HAP-1 (cell line): ENCODE results near the gene WDR64.

Source experiments
- DNase-seq, 2 experiments: peaks; one replicate each; pipeline ENCODE4 v3.0.0-alpha.2; 2016 to 2020; ENCODE audit warnings: low spot score in 2 of 2
- H3K27me3 ChIP-seq: fragments of 250-450 bp; sonication (Bioruptor Pico); 2 replicates; pipeline ENCODE4 v1.5.1; 2020; ENCODE audit warnings: low read depth, mild to moderate bottlenecking, moderate library complexity
- H3K36me3 ChIP-seq: fragments of 250-450 bp; sonication (Bioruptor Pico); replicated peaks from 2 replicates; pipeline ENCODE4 v1.5.1; 2020; ENCODE audit warnings: mild to moderate bottlenecking
- H3K4me1 ChIP-seq: fragments of 250-450 bp; sonication (Bioruptor Pico); 2 replicates; pipeline ENCODE4 v1.5.1; 2020; ENCODE audit warnings: mild to moderate bottlenecking
- H3K4me3 ChIP-seq: fragments of 250-450 bp; sonication (Bioruptor Pico); 2 replicates; pipeline ENCODE4 v1.5.1; 2020; ENCODE audit warnings: mild to moderate bottlenecking, moderate library complexity
- H3K9me3 ChIP-seq: fragments of 250-450 bp; sonication (Bioruptor Pico); 2 replicates; pipeline ENCODE4 v1.5.1; 2020; ENCODE audit warnings: mild to moderate bottlenecking, moderate library complexity
- in situ Hi-C: fragments of 300-500 bp; cut with MboI; formaldehyde crosslinking; loops from 3 replicates; pipeline ENCODE4 v1.14.3; 2020; ENCODE audit warnings: low sequenced_read_pairs, inconsistent platforms, mixed read lengths

The WDR64 gene

DNA sequence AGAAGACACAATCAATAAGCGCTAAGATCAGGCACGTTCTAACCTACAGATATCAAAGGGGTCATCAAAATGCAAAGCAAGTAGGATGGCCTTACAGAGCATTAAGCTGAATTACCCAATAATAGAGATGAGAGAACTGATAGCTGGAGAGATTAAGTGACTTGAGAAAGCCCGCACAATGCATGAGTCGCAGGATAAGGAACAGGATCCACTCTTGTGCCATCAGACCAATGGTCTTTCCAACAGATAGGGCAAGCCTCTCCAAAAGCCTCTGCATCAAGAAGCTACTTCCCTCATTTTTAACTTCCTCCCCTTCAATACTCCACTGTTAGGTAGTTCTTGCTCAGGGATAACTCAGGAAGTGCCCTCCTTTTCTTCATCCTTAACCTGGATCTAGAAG lies 14.5 kb upstream of the WDR64 start:
- peak in 1 of 2 experiments; percentile 9 for DNase-seq
- Histone ChIP-seq H3K36me3 (peaks cover 19% of the 10 kb centered on the region), H3K27me3 (no peaks in the 10 kb centered on the region), H3K9me3 (0 out of 2 replicates have a peak, but pooled peaks cover 2% of the 10 kb centered on the region), H3K4me3 (peak overlapping the region; percentile 64), H3K4me1 (peaks cover 9% of the 10 kb centered on the region)
- in situ Hi-C loops, result no loop called here

DNA sequence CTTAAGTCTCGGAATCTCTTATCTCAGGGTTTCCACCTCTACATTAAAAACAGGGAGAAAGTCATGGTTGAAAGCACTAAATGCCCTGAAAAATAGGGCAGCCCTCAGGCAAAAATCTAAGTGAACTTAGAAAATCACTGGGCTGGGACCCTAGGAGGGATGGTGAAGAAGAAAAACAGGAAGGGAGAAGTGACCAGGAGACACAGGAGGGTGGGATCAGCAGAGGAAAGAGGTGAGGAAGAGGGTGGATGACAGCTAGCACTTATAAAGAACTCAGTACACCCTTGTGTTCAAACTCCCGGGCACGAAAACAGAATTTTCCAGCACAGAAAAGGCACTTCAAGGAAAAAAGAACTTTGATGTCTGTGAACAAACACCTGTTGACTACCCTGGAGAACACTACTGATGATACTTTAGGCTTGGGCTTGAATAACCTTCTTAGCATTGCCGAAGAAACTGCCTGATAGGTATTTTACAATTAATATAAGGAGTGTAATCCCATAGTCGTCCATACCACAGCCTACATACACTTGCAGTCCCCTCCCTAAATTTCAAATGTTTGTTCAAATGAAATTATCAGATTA lies 13.9 kb upstream of the WDR64 start:
- 0 out of 2 replicates have a peak, but pooled peaks cover 2% of the 10 kb centered on the region for H3K9me3 ChIP-seq
- H3K36me3 ChIP-seq, result peaks cover 19% of the 10 kb centered on the region
- peak; percentile 16 to 22 for DNase-seq
- no peaks in the 10 kb centered on the region for H3K27me3 ChIP-seq
- in situ Hi-C loops, result no loop called here
- peak overlapping the region; percentile 64 for H3K4me3 ChIP-seq
- H3K4me1 ChIP-seq, result peaks cover 9% of the 10 kb centered on the region

DNA sequence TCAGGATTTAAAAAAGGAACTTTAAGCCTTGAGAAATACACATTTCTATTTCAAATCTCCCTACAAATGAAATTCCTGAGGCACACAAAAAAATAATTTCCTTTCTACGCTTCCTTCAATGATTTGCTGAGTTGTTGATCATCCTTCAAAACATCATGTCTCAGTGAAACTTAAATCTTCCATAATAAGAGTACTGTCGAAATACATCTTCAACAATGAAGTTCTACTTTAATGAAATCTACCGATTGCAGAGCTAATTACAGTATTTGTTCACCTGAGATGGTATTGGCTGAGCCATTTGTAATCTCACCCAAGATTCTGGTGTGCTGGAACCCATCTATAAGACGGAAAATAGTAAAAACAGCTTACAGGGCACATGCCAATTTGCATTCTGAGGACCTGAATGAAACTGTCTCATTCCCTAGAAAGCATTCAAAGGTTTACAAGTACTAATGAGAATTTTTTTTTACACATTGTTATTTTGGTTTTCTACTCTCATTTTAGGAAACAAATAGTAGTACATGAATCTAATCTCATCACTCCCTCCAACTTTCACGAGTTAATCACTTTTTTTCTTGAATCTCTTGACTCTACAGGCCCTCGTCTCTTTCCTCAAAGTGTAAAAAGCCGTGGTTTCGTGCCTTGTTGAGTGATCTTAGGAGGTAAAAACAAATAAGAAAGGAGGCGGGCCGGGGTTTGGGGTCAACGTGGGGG lies 13.0 kb upstream of the WDR64 start:
- Histone ChIP-seq H3K4me1 (peaks cover 9% of the 10 kb centered on the region), H3K9me3 (0 out of 2 replicates have a peak, but pooled peaks cover 2% of the 10 kb centered on the region), H3K27me3 (no peaks in the 10 kb centered on the region), H3K36me3 (peaks cover 19% of the 10 kb centered on the region), H3K4me3 (peak overlapping the region; percentile 64)
- in situ Hi-C loops, result no loop called here
- no peak for DNase-seq

DNA sequence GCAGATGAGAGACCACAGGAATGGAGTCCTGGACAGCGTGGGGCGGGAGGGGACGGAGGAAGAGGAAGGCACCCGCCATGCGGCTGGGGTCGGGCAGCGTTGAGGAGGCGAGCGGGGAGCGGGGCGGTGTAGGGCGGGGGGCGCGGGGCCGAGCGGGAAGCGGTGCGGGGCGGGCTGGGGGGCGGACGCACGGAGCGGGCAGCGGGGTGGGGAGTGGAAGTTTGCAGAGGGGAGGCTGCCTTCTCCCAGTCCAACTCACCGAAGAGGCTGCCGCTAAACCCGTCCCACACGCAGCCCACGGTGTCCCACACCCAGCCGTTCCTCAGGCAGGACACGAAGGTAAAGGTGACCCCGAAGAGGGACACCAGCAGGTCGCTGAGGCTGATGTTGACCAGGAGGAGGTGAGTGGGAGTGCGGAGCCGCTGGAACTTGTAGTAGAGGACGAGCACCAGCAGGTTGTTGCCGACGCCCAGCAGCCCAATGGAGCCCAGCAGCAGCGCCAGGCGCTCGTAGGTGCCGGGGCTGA lies 12.4 kb upstream of the WDR64 start:
- H3K4me1 ChIP-seq, result peaks cover 9% of the 10 kb centered on the region
- H3K36me3 ChIP-seq, result peaks cover 15% of the 10 kb centered on the region
- 0 out of 2 replicates have a peak, but pooled peaks cover 2% of the 10 kb centered on the region for H3K9me3 ChIP-seq
- no peaks in the 10 kb centered on the region for H3K27me3 ChIP-seq
- H3K4me3 ChIP-seq, result peak overlapping the region; percentile 64
- in situ Hi-C loops, result no loop called here
- peak; percentile 49 to 67 for DNase-seq

DNA sequence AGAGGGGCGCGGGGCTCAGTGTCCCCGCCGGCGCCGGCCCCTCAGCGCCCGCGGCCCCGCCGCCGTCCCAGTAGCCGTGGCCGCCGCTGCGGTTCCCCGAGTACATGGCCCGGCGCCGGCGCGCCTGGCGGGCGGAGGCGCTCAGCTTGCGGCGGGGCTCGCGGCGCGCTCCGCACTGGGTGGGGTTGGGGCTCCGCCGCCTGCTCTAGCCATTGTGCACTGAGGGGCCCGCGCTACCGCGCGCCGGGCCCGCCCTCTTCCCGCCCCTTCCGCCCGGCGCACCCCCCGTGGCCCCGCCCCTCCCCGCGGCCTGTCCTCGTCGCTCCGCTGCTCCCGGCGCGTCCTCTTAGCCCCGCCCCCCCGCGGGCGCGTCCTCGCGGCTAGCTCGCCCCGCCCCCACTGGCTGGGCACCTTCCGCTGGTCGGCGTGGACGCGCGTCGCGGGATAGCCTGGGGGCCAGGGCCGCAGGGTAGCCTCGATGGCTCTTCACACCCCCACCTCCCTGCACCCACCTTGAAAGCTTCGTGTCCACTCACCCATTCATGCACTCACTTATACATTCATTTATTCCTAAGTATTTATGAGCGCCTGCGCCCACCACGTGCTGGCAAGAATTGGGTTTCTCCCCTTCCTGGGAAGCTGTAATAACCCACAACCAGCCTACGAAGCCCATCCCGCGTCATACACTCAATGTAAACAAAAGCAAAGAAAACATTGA lies 11.8 kb upstream of the WDR64 start, which contains the start of the genes CHML and OPN3:
Gene CHML, minus strand, starts transcription at position 221 of the 718 bp plus-strand sequence. CDS start 4,603 bp downstream, outside the sequence.
Gene OPN3, minus strand, starts transcription at position 221 of the 718 bp plus-strand sequence. Its CDS starts 115 bp downstream, at position 106.
- no peaks in the 10 kb centered on the region for H3K27me3 ChIP-seq
- in situ Hi-C loops, result no loop called here
- H3K36me3 ChIP-seq, result peaks cover 11% of the 10 kb centered on the region; the same call in 1 of the 2 replicates
- H3K9me3 ChIP-seq, result 0 out of 2 replicates have a peak, but pooled peaks cover 2% of the 10 kb centered on the region
- peak within 1 kb of the TSS; percentile 64 for H3K4me3 ChIP-seq
- peaks cover 9% of the 10 kb centered on the region for H3K4me1 ChIP-seq
- DNase-seq, result peak; percentile 75 to 95

DNA sequence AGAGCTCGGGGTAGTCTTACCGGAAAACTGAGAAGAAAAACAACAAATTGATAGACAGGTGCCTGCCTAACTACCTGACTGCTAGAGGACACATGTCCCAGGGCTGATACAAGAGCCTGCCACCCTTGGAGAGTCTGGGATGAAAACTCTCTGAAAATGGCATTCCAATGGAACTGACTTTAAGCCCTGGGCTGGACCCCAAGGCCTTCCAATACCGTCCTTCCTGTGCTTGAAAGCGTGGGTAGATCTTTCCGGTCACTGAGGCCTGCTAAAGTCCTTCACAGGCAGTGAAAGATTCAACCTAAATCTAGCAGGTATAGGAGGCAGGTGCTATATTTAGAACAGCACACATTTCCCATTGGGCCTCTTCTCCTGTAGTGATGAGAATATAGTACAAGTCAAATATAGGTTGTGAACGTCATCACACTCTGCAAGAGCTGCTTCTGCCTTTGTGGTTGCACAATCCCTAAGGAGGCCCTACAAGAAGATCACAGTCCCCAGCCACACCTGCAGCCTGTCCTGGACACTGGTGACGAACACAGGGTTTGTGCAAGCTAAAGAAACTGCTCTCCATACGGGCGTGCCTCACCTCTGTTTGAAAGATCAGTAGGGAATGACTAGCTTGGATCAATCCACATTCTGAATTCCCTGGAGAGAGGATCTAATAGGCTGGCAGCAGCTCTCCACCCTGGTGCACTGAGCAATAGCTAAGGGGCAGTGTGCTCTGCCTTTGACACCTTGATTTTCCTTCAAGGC lies 11.0 kb upstream of the WDR64 start:
- 0 out of 2 replicates have a peak, but pooled peaks cover 2% of the 10 kb centered on the region for H3K9me3 ChIP-seq
- H3K36me3 ChIP-seq, result peaks cover 4% of the 10 kb centered on the region; the same call in 1 of the 2 replicates
- peaks cover 9% of the 10 kb centered on the region for H3K4me1 ChIP-seq
- DNase-seq, result no peak
- no peak overlapping the region; the same call in 1 of the 2 replicates for H3K4me3 ChIP-seq
- in situ Hi-C loops, result no loop called here
- H3K27me3 ChIP-seq, result no peaks in the 10 kb centered on the region

DNA sequence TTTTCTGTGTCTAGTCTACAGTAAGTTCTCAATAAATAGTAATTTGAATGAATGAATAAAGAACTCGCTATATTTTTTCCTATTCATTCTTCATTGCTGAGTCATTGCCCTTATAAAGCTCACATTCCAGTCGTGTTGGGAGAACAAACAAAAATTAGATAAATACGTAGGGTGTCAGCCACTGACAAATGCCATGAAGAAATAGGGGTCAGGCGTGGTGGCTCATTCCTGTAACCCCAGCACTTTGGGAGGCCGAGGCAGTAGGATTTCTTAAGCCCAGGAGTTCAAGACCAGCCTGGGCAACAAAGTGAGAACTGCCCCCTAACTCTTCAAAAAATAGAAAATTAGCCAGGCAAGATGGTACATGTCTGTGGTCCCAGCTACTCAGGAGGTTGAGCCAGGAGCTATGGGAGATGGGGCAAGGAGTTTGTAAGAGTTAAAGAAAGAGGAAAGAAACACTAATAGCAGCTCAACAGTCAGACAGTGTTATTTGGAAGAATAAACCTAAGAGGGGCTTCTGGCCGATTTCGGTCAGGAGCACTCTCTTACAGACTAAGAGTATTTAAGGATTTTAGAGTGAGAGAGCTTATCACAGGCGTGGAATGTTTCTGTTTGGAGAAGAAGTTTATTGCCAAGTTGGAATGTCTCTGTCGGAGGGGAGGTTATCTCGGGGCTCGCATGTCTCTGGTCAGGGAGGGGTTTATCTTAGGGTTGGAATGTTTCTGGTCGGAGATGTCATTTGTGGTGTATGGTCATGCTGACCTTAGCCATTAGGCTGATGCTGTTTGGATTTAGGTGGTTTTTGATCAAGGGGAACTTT lies 10.1 kb upstream of the WDR64 start:
- no peak overlapping the region for H3K4me3 ChIP-seq
- in situ Hi-C loops, result no loop called here
- 0 out of 2 replicates have a peak, but pooled peaks cover 2% of the 10 kb centered on the region for H3K9me3 ChIP-seq
- H3K4me1 ChIP-seq, result peaks cover 9% of the 10 kb centered on the region
- no peaks in the 10 kb centered on the region for H3K36me3 ChIP-seq
- no peaks in the 10 kb centered on the region for H3K27me3 ChIP-seq
- DNase-seq, result no peak

DNA sequence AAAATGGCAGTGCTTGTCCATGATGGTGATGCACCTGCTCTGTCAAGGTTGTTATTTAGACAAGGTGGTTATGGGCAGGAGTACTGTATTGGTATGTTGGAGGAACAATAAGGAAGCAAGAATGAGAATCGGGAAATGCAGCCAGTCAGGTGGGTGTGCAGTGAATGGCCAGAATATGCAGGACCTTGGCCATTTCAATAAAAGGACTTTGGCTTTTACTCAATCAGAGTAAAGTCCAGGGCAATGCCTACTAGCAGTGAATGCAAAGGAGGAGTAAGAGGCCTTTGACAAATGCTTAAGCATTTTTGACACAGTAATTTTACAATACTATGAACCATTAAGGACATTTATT lies 9.5 kb upstream of the WDR64 start:
- Histone ChIP-seq H3K4me3 (no peak overlapping the region), H3K4me1 (0 out of 2 replicates have a peak, but pooled peaks cover 5% of the 10 kb centered on the region), H3K9me3 (0 out of 2 replicates have a peak, but pooled peaks cover 2% of the 10 kb centered on the region), H3K27me3 (no peaks in the 10 kb centered on the region), H3K36me3 (no peaks in the 10 kb centered on the region)
- in situ Hi-C loops, result no loop called here
- no peak for DNase-seq

DNA sequence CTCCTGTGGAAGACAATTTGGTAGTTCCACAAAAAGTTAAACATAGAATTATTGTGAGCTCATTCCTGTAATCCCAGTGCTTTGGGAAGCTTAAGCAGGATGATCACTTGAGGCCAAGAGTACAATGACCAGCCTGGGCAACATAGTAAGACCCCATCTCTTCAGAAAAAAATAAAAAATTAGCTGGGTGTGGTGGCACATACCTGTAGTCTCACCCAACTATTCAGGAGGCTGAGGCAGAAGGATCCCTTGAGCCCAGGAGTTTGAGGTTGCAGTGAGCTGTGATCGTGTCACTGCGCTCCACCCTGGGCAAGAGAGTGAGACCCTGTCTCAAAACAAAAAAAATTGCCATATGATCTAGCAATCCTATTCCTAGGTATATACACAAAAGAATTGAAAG lies 7.8 kb upstream of the WDR64 start:
- Histone ChIP-seq H3K4me3 (no peak overlapping the region), H3K4me1 (0 out of 2 replicates have a peak, but pooled peaks cover 3% of the 10 kb centered on the region), H3K27me3 (no peaks in the 10 kb centered on the region), H3K36me3 (no peaks in the 10 kb centered on the region), H3K9me3 (0 out of 2 replicates have a peak, but pooled peaks cover 2% of the 10 kb centered on the region)
- no peak for DNase-seq
- in situ Hi-C loops, result no loop called here

DNA sequence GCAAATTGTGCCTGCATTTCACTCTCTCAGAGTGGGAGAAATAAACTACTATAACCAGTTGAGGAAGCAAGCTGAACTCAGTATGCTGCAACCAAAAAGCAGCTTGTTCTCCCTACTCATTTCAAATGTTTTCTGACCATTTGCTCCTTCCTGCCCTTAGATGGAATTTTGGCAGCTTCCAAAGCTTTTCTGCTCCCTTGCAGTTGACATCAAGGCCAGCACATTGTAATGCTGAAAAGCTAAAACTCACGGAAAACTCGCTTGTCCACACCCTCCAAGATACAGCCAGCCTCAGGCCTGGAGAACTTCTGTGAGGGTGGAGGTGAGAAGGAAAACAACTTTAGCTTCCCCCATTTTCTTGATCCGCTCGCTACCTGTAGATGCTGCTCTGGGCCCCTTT lies 6.9 kb upstream of the WDR64 start:
- in situ Hi-C loops, result no loop called here
- 0 out of 2 replicates have a peak, but pooled peaks cover 3% of the 10 kb centered on the region for H3K4me1 ChIP-seq
- 0 out of 2 replicates have a peak, but pooled peaks cover 2% of the 10 kb centered on the region for H3K9me3 ChIP-seq
- H3K27me3 ChIP-seq, result no peaks in the 10 kb centered on the region
- no peak for DNase-seq
- H3K36me3 ChIP-seq, result no peaks in the 10 kb centered on the region
- H3K4me3 ChIP-seq, result no peak overlapping the region

DNA sequence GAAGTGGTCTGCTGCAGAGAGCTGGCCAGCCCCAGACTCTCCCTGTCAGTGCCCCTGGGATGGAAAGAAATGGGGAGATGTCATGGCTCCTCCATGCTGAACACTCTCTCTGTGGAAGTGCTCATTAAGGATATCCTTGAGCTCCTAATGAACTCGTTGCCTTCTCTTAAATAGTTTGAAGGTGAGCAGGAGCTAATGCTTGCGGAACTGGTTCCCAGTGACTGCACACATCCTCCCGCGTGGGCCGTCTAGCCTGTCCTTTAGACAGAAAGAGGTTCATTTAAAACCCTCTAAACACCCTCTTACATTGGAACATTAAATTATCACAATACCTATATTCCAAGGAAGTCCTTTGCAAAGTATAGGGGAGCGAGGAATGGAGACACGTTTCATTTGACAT lies 5.9 kb upstream of the WDR64 start:
- H3K27me3 ChIP-seq, result no peaks in the 10 kb centered on the region
- DNase-seq, result no peak
- in situ Hi-C loops, result no loop called here
- no peaks in the 10 kb centered on the region for H3K9me3 ChIP-seq
- H3K4me1 ChIP-seq, result no peaks in the 10 kb centered on the region
- H3K4me3 ChIP-seq, result no peak overlapping the region
- H3K36me3 ChIP-seq, result no peaks in the 10 kb centered on the region

DNA sequence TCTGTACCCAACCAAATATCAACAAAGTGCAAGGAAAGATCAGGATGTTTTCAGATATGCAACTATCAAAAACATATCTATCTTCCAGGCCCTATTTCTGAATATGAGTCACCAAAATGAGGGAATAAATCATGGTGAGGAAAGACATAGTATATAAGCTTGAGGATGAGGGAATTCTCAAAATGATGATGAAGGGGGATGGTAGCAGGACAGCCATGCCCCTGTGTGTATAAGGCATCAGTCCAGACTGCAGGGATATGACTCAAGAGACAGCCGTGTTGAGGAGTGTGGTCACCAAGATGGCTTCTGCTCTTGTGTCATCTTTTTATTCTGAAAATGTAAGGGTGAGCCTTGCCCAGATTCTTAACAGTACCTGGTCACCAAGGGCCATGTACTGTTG lies 4.4 kb upstream of the WDR64 start:
- no peaks in the 10 kb centered on the region for H3K4me1 ChIP-seq
- no peaks in the 10 kb centered on the region for H3K9me3 ChIP-seq
- in situ Hi-C loops, result no loop called here
- no peaks in the 10 kb centered on the region for H3K36me3 ChIP-seq
- H3K4me3 ChIP-seq, result no peak overlapping the region
- no peak for DNase-seq
- H3K27me3 ChIP-seq, result no peaks in the 10 kb centered on the region
